ENCODE measurements around the gene GALT.

Gene GALT

GRCh38 chr9:34691936-34692315 is 45.5 kb downstream of the GALT start:
- TF ChIP-seq REST (IDR thresholded peaks at IDR 0.05; ENCODE audit: insufficient read depth in 1 of 2, low read depth in 2 of 2, low read length in 2 of 2) (no peak), SIN3A (IDR thresholded peaks at IDR 0.05; ENCODE audit: borderline replicate concordance, insufficient read depth, low read length) (no peak), FOXP2 (optimal IDR thresholded peaks at IDR 0.05; ENCODE audit: borderline replicate concordance, extremely low read depth, extremely low read length, insufficient read depth) (no peak), POLR2AphosphoS5 (IDR thresholded peaks at IDR 0.05; ENCODE audit: low read depth, low read length) (no peak), TAF1 (IDR thresholded peaks at IDR 0.05; ENCODE audit: borderline replicate concordance, insufficient read depth, low read length) (no peak)

DNA sequence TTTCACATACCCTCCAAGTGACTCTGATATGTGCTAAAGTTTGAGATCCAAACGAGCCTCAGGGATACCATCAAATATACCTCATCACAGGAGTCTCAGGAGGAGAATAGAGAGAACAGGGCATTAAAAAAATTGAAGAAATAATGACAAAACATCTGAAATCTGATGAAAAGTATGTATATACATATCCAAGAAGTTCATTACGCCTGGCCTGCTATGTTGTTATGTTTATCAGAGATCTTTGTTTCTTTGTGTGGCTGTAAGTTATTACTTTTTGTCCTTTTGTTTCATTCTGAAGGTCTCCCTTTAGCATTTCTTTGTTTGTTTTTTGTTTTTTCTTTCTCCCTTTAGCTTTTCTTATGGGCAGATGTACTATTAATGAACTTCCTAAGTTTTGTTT is 47.1 kb downstream of the GALT start:
- no peak for TF ChIP-seq FOXP2 (optimal IDR thresholded peaks at IDR 0.05; ENCODE audit: borderline replicate concordance, extremely low read depth, extremely low read length, insufficient read depth)
- no peak for TF ChIP-seq POLR2AphosphoS5 (IDR thresholded peaks at IDR 0.05; ENCODE audit: low read depth, low read length)
- no peak for TF ChIP-seq REST (IDR thresholded peaks at IDR 0.05; ENCODE audit: insufficient read depth in 1 of 2, low read depth in 2 of 2, low read length in 2 of 2)

DNA sequence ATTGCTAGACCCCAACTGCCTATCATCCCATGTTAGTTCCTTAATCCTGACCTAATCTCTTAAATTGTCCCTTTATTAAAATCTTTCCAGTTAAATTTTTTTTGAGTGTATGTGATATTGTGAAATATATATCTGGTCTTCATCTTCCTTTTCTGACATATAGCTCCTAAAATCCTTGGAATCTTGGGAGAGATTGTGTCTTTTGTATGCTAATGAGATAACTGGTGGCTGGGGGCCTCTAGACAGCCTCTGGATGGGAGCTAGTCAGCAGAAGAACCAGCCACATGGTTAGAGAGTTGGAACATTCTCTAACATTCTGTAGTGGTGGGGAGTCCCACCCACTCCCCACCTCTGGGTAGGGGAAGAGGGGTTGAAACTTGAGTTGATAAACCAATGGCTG is 48.3 kb downstream of the GALT start:
- TF ChIP-seq TAF1 (IDR thresholded peaks at IDR 0.05; ENCODE audit: borderline replicate concordance, insufficient read depth, low read length) (no peak), POLR2AphosphoS5 (IDR thresholded peaks at IDR 0.05; ENCODE audit: low read depth, low read length) (no peak)

All from PFSK-1 (cell line).